CD1c-positive myeloid dendritic cell (primary cell): ENCODE results near the gene IL16.
A peak's percentile ranks its signal among the peaks of the same experiment; 100 is the strongest.

Source experiments
- DNase-seq: peaks from one replicate; pipeline ENCODE4 v3.0.0-alpha.2; 2016; ENCODE audit errors: extremely low spot score

The IL16 gene

DNA sequence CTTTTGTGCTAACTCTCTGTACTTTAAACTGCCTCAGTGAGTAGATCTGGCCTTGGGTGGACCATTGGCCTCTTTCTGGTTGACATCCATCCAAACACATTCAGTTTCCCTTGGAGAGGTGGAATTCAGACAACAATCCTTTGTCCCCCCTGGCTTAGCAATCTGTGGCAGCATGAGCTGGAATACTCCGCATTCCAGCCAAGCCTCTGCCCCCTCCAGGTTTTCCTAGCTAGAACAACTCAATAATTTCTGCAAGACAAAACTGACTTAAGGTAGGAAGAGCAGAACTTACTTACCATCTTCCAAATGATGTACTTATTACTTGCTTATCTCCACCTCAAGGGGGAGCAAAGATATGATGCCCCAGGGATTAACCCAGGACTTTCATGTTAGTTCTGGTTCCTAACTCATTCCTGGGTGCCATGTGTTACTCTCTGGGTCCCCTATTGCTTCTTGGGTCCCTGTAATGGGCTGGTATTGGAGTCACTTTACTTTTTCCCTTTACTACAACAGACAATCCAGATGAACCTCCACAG, 21.8 kb upstream of the IL16 start:
- DNase-seq = no peak

DNA sequence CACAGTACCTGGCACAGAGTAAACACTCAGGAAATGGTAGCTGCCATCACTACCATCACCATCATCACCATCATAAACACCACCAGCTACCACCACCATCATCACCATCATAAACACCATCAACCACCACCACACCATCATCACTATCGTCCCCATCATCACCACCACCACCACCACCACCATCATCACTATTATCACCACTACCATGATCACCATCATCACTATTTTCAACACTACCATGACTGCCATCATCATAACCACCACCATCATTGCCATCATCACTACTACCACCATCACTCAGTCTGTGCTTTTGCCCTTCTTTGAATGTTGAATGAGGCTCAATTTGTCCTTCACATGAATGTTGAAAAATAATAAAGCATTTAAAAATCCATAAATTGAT, 21.2 kb upstream of the IL16 start:
- no peak for DNase-seq

DNA sequence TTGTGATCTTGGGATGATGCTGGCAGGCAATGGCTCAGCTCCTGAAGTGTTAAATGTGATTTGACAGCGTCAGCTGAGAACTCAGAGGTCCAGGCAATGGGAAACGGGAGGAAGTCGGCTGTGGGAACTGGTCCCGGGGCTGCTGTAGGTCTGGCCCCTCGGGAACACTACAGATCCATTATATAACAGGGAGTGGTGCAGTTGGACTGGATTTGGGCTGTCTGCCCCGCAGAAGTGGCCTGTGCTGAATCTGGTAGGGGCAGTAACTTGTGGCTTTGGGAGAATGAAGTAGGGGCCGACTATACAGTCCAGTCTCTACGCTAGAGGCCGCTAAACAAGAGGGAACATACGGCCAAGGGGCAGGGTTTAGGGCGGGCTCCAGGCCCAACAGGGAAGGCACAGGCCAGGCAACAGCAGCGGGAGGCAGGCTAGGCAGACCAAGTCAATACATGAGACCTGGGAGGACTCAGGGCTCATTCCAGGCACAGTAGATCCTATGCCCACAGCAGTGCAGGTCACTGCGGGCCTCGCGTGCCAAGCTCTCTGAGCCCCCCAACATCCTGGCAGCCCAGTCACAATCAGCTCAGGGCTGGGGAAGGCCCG, 20.3 kb upstream of the IL16 start:
- DNase-seq = no peak

DNA sequence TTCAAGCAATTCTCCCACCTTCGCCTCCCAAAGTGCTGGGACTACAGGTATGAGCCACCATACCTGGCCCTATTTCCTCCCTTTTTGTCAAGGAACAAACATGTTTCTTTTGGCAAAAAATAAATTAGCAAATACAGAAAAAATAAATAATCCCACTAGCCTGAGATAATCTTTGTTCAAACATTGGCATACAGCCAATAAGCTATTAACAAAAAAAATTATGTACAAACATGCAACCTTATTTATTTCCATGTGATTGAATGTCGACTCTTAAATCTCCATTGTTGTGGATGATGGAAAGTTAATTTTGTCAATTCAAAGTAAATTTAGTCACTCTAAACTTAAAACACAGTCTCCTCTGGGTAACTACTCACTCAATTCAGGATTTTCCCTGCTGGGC, 18.3 kb upstream of the IL16 start:
- no peak for DNase-seq

DNA sequence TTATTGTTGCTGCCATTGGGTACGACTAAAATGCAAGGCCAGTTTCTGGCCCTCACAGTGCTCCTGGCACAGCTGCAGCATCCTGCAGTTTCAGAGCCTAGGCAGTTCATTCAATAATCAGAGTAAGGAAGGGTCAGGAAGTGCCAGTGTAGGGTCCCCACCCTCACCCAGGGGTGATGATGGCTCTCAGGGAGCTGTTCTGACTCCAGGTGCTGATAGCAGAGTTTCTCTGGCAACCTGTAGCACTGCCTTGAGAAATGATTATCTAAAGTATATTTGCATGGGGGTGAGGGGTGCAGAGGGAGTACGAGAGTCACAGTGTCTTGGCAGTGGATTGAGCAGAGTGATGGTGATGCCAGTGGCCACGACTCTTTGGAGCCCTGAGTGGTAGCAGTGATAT, 15.5 kb upstream of the IL16 start:
- DNase-seq = no peak

DNA sequence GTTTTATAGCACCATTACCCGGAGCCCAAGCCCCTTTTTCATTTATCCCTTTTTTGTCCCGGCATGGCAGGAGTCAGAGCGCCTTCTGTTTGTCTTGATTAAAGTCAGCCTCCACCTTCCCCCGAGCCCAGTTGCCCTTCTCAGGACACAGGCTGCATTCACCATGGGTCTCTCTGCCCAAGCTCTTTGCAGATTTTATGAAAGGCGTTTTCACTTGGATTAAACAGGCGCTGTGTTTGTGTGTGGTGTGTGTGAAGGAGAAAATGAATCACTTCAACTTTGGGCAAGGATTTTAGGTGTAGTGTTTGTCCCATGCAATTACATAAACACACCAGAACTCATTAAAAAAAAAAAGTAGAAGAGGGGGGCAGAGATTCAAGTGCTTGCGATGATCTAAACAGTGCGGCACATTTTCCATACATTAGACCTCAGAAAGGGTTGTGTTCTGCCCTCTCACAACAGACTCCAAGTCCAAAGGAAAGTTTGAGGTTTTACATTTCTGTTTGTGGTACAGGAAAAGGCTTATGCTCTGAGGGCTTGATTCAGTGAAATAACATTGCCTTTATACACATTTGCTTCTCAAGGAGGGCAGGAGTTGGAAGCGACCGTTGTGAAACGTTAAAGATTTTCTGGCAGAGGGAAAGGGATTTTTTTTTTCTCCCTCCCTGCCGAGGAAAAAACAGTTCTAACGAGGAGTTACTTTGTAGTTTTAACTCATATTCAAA, 14.5 kb upstream of the IL16 start:
- DNase-seq = no peak

DNA sequence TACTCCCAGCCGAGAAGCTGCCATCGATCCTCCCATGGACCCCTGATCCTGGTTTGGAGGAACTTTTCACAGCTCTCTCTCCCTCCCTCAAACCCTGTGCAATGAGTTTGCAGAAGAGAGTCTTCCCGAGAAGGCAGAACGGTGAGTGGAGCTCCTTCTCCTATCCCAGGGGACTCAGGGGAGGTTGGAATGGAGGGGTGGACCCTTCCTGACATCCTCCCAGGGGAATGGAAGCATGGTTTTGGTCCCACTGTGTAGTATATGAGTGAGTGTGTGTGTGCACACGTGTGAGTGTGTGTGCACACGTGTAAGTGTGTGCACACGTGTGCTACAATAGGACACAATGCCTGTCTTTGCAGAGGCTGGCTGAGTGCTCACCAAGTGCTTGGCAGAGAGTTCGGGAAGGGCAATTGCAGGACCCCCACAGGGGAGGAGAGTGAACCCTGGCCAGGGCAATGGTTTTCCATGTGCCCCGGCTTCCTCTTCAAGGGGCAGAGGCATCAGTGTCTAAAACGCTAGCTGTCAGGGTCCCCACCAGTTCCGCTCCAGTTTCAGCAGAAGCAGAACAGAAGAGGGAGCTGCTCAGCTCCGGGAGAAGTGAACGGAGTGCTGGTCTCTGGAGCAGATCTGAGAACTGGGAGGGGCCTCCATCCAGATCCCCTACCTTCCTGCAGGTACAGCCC, 13.8 kb upstream of the IL16 start:
- DNase-seq = peak; percentile 35

DNA sequence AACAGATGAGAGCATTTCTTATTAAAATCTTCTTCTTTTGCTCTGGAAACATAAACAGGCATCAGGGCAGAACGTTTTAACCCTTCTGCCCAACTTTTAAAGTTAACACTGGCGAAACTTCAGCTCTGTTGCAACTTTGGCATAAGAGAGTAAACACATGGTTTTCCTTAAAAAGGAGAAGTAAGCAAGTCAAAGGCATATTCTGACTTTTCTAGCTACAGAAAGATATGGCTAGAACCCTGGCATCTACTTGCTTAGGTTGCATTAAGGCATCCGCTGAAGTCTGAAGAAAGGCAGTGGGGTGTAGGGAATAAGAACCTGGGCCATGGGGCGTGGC, 13.3 kb upstream of the IL16 start:
- peak; percentile 42 for DNase-seq

DNA sequence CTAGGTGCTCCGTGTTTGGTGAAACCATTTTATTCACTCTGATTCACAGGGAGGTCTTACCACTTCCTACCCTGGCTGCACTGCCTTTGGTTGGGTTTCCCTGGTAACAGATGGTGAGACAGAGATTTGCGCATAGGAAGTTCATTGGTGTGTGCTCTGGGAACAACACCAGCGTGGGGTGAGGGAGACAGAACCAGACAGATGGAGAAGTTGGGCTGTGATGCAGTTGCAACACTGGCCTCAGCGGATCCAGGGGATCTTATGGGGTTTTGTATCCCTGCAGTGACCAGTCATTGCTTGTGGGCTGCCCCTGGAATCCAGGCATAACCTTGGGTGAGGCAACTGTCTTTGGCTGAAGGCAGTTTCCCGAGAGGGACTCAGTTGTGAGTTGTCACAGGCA, 12.5 kb upstream of the IL16 start:
- peak; percentile 71 for DNase-seq

DNA sequence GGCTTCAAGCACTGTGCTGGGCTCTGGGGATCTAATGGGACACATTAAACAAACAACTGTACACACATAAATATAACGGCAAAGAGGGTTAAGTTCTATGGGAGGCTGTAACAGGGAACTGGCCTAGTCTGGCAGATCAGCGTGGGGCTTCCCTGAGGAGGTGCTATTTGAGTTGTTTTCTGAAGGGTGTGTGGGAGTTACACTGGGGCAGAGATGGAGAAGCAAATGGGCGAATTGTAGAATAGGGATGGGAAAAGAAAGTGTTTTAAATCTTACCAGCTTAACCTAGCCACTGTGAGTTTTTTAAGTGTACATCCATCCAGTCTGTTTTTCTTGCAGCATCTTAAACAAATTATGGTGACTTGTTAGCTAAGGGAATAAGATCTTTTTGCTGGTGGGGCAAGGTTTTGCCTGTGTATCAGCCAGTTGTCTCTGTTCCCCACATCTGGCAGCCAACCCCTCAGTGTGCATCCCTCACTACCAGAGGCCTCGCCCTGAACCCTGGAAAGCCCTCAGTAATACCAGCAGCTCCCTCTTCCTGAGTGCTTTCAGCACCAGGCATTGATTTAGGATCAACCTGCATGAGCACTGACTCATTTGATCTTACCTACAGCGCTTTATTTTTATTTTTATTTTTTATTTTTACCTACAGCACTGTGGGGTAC, 10.9 kb upstream of the IL16 start:
- DNase-seq = no peak

DNA sequence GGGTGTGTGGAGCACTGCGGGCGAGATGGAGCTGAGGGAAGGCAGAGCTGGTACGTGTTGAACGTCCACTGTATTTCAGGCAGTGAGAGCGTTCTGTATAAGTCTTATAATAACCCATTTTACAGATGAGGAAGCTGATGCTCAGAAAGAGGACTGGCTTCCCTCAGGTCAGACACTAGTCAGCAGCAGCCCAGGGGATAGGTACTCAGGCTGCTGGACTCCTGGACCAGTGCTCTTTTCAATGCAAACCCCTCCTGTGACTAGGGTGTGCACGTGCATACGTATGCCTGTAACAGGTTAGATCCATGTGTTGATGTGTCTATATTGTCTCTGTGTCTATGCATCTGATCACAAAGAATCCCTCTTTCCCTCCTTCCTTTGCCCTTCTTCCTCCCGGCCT, 8.3 kb upstream of the IL16 start:
- no peak for DNase-seq

DNA sequence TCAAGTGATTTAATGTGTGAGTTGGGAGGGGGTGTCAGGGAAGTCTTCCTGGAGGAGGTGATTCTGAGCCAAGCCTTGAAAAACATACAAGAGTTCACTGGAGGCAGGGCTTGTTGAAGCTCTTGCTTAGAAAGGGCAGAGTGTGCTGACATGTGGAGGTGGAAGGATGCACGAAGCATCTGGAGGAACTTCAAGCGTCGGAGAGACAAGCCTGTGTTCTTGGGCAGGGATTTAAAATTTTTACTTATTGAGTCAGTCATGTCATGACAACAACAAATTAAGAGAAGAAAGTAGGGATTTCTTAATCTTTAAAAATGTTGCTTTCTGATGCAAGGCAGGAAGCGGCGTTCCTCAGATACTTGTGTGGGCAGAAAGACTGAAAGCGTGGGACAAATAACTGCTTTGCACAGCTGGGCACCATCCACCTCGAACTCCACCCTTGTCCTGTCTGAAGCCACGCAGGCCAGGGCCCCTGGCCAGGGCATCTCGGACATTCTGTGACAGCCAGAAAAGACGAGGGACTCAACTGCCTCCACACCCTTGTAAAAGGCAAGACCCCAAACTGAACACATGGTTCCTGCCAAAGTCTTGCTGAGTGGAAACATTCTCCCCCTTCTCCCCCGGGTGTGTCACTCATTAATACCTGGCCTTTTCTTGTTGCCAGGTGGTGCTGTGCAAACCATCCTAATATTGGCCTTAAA, 6.9 kb upstream of the IL16 start:
- DNase-seq = peak; percentile 44

DNA sequence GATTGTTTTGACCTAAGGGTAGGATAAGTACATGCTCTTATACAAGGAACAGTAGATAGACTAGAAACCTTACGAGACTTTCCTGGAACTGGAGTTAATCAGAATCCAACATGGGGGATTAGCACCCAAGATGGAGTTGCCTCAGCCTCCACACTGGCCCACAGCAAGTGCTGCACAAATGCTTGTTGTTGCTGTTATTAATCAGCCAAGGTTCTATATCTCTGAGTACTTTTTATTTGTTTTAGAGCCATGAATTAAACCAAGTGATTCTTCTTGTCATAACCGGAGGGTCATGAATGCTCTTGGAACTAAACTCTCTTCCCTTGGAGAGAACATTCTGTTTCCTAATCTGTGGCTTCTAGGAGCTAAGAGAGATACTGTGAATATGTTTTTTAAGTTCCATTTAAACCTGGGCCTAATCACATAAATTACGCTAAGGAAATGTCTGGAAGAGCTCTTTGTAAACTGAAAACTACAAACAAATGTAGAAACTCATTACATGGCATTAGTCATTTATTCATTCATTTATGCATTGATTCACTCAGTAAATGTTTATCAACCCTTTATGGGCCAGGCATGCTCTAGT, 5.7 kb upstream of the IL16 start:
- no peak for DNase-seq

DNA sequence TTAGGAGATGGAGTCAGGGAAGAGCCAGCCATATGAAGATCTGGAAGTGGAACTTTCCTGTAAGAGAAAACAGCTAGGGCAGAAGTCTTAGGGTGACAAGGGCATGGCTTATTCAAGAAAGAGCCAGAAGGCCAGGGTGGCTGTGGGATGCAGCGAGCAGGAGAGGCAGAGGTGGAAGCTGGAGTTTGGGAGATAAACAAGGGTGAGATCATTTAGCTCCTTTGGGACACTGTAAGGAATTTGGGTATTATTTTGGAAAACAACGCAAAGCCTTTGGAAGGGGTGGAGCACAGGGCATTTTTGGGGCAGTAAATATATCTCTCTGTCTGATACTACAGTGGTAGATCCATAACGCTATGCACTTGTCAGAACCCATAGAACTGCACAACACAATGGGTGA, 5.0 kb upstream of the IL16 start:
- DNase-seq = no peak

DNA sequence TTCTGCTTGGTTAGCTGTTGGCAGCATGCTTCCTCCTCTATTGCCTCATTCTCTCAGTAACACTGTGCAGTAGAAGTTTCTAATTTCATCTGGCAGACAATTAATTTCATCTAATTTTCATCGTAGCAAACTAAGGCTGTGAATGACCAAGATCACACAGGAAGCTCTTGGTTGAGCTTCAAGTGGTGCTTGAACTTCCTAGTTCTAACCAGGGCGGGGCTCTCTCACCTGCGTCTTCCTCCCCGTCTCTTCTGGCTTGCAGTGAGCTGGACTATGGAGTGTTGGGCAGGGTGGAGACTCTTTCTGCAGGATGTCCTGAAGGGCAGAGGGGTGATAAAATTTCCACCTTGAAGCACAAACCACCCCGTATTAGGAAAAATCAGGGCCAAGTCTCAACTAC, 2.0 kb upstream of the IL16 start:
- DNase-seq = no peak

DNA sequence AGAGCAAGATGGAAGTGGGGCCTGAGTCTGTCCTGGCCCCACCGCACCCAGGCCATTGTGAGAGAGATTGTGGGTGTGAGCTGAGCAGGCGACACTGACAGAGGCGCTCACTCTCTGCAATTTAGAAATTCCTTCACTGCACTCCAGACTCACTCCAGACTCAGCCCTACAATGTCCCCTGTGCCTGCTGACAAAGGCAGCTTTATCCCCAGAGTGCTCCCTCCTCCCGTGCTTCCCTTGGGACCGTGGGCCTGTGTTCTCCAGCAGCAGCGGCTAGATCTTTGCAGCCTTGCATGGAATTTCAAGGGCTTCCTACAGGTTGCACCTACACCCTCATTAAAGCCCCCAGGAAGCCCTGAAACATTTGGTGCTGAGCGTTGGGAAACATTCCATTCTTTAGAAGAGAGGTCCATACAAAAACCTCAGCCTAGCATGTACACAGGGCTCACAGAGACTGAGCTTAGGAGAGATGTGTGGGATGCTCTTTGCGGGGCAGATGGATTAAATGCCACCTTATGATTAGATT, 1.3 kb upstream of the IL16 start:
- DNase-seq = no peak

DNA sequence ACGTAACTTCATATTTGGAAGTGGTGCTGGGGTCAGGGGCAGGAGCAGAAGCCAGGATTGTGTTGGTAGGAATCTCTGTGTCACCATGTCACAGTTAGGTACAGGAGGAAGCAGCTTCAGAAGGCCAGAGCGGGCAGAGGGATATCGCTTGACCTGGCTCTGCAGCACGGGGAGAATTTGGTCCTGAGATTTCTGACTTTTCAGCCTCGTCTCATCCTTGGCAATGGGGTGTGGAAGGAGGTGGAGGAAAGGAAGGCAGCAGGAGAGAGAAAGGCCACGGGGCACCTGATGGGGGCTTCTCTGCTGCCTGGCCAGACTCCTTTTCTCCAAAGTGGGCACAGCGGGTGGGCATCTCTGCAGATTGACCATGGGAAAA, 564 bp downstream of the IL16 start:
- DNase-seq = no peak

DNA sequence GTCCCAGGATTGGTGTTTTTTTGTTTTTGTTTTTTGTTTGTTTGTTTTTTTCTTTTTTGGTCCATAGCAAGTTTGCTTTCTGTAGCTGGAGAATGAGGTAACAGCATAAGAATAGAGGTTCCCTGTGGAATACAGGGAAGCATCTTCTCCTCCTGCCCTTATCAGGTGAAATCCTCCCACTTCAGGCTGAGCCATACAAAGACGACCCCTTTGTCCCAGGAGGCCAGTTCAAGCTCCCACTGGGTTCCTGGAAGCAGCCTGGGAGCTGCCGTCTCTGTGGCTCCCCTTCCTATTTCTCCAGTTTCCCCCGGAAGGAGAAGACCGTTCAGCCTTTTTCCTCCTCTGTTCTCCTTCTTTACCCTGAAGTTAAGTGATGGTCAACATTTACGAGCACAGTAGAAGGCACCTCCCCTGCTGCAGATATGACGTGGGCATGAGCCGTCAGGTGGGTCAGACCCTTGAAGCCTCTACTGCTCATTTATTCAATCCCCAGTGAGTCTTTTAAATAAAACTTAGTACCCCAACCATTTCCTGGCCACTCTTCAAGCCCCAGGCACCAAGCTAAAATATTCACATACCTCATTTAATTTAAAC, 1.1 kb downstream of the IL16 start:
- no peak for DNase-seq

DNA sequence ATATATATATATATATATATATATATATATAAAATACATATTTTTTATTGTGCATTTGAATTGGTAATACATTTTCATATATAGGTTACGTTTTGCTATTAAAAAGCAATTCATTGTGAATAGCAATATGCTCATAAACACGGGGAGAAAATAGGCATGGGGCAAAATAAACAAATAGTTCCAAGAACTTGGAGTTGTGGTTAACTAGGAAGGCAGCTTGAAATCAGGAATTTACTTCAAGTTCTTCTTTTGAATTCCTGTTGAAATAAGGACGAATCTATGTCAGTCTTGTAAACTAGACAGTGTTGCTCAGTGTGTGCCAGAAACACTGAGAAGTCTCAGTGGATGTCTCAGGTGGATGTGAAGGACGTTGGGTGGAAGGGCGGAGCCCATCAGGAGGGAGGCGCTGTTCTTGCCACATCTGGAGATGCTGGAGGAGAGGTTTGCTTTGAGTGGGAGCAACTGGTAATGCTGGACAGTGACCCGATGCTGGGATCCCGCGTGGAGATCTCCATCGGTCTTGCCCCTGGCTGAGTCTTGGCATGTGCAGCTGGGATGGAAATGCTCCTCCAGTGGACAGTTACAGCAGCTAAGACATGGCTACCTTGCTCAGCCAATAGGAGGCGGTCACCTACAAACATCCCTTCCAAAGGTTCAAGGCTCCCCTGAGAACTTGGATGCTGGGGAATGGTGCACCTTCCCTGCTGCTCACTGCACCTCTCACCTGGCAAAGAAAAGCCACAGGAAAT, 2.5 kb downstream of the IL16 start:
- no peak for DNase-seq

DNA sequence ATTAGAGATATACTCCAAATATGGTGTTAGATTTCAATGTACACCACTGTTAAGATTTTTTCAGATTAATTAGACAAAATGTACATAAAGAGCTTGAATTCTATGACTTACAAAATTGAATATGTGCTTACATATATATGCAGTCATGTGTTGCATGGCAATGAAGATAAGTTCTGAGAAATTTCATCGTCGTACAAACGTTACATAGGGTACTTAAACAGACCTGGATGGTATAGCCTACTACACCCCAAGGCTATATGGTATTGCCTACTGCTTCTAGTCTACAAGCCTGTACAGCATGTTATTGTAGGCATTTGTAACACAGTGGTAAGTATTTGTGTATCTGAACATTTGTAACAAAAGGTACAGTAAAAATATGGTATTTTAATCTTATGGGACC, 9.3 kb downstream of the IL16 start:
- DNase-seq = no peak
